Fibroblast of mammary gland (primary cell): ENCODE data around the gene XPO4.

ENCODE experiments used
- DNase-seq: peaks from one replicate; pipeline ENCODE4 v3.0.0-alpha.2; 2010; ENCODE audit warnings: low read depth
- H3K4me3 ChIP-seq: 2 replicates; pipeline ENCODE4 v1.5.1; 2011; ENCODE audit warnings: low read depth, mild to moderate bottlenecking, low read length, moderate library complexity; ENCODE audit not compliant: control insufficient read depth
- CTCF ChIP-seq: conservative IDR thresholded peaks from 2 replicates; pipeline ENCODE4 v1.5.1; 2011; ENCODE audit warnings: low read depth, low read length, inconsistent platforms; ENCODE audit not compliant: control insufficient read depth, insufficient read depth

The XPO4 gene

GRCh38 chr13:20787180-20787579 is 115.4 kb downstream of the XPO4 start:
- DNase-seq: no peak
- H3K4me3 ChIP-seq: no peak overlapping the region
- TF ChIP-seq CTCF: no peak

GRCh38 chr13:20782116-20782708 is 120.3 kb downstream of the XPO4 start:
- H3K4me3 ChIP-seq: no peak overlapping the region
- no peak for DNase-seq
- TF ChIP-seq CTCF: no peak

GRCh38 chr13:20780317-20780716 is 122.2 kb downstream of the XPO4 start:
- DNase-seq: no peak
- no peak overlapping the region for H3K4me3 ChIP-seq
- TF ChIP-seq CTCF: no peak

- TF ChIP-seq CTCF: no peak
- DNase-seq: no peak
- no peak overlapping the region for H3K4me3 ChIP-seq
Measured at GRCh38 chr13:20779405-20779804, 123.1 kb downstream of the XPO4 start.

GRCh38 chr13:20778311-20778710 is 124.2 kb downstream of the XPO4 start:
- DNase-seq: no peak
- no peak for TF ChIP-seq CTCF
- H3K4me3 ChIP-seq: no peak overlapping the region

- no peak overlapping the region for H3K4me3 ChIP-seq
- TF ChIP-seq CTCF: no peak
Measured at GRCh38 chr13:20776751-20777150, 125.8 kb downstream of the XPO4 start.

GRCh38 chr13:20775961-20776360 is 126.6 kb downstream of the XPO4 start:
- H3K4me3 ChIP-seq: no peak overlapping the region
- TF ChIP-seq CTCF: no peak
- DNase-seq: no peak

More at GRCh38 chr13:20776751-20777150, 125.8 kb downstream of the XPO4 start:
- DNase-seq: no peak
